GM19099 (cell line): Measurements from ENCODE around the gene DOCK4.

Experiments used
- POLR2A ChIP-seq: IDR thresholded peaks from 3 replicates; pipeline ENCODE4 v1.6.1; 2011; ENCODE audit warnings: low read depth; ENCODE audit not compliant: insufficient read length; ENCODE audit errors: extremely low read depth

Gene DOCK4

GRCh38 chr7:112122144-112122543 lies 84.1 kb downstream of the DOCK4 start:
- TF ChIP-seq POLR2A = no peak

GRCh38 chr7:112121318-112121717 lies 84.9 kb downstream of the DOCK4 start:
- TF ChIP-seq POLR2A = no peak

- TF ChIP-seq POLR2A = no peak
These were observed 85.4 kb downstream of the DOCK4 start for GRCh38 chr7:112120696-112121217.

- TF ChIP-seq POLR2A = no peak
These were observed 87.3 kb downstream of the DOCK4 start for GRCh38 chr7:112118581-112119566.

GRCh38 chr7:112116894-112117293 lies 89.3 kb downstream of the DOCK4 start:
- TF ChIP-seq POLR2A = no peak

- no peak for TF ChIP-seq POLR2A
These were observed 89.8 kb downstream of the DOCK4 start for GRCh38 chr7:112116358-112116757.

GRCh38 chr7:112115880-112116279 lies 90.3 kb downstream of the DOCK4 start:
- no peak for TF ChIP-seq POLR2A

- TF ChIP-seq POLR2A = no peak
These were observed 92.2 kb downstream of the DOCK4 start for GRCh38 chr7:112113913-112114575.

- TF ChIP-seq POLR2A = no peak
These were observed 93.4 kb downstream of the DOCK4 start for GRCh38 chr7:112112822-112113255.

GRCh38 chr7:112110651-112111050 lies 95.5 kb downstream of the DOCK4 start:
- no peak for TF ChIP-seq POLR2A

GRCh38 chr7:112110175-112110574 lies 96.0 kb downstream of the DOCK4 start:
- TF ChIP-seq POLR2A = no peak

- TF ChIP-seq POLR2A = no peak
These were observed 97.2 kb downstream of the DOCK4 start for GRCh38 chr7:112108981-112109380.

- no peak for TF ChIP-seq POLR2A
These were observed 100.3 kb downstream of the DOCK4 start for GRCh38 chr7:112105584-112106530.

- TF ChIP-seq POLR2A = no peak
These were observed 102.1 kb downstream of the DOCK4 start for GRCh38 chr7:112104120-112104519.
